Activated CD4-positive, alpha-beta T cell treated with anti-CD3 and anti-CD28 coated beads, Interleukin-10, Interleukin-2, amounts not matched to agents 100 ng/mL and 50 ng/mL, durations not matched to agents 16 hours and 8 hours (primary cell): ENCODE measurements around the gene MYBPC1.

Source experiments
- DNase-seq: peaks from one replicate; pipeline ENCODE4 v3.0.0-alpha.2; 2020

MYBPC1 gene

GRCh38 chr12:101604132-101604531, 9.4 kb downstream of the MYBPC1 start:
- DNase-seq, result no peak

GRCh38 chr12:101607894-101608293, 13.1 kb downstream of the MYBPC1 start:
- no peak for DNase-seq

GRCh38 chr12:101608301-101609133, 13.7 kb downstream of the MYBPC1 start:
- no peak for DNase-seq

- no peak for DNase-seq
Measured at GRCh38 chr12:101609198-101609597, 14.4 kb downstream of the MYBPC1 start.

- no peak for DNase-seq
Measured at GRCh38 chr12:101612160-101612916, 17.6 kb downstream of the MYBPC1 start.

- peak; percentile 38 for DNase-seq
Measured at GRCh38 chr12:101616027-101616494, 21.3 kb downstream of the MYBPC1 start.

- DNase-seq, result no peak
Measured at GRCh38 chr12:101619026-101619786, 24.4 kb downstream of the MYBPC1 start.

- DNase-seq, result no peak
Measured at GRCh38 chr12:101619858-101620761, 25.3 kb downstream of the MYBPC1 start.

- DNase-seq, result no peak
Measured at GRCh38 chr12:101620762-101621133, 26.0 kb downstream of the MYBPC1 start.

- DNase-seq, result no peak
Measured at GRCh38 chr12:101628676-101629075, 33.9 kb downstream of the MYBPC1 start.

- peak; percentile 71 for DNase-seq
Measured at GRCh38 chr12:101634724-101635123, 40.0 kb downstream of the MYBPC1 start.

GRCh38 chr12:101637936-101638335, 43.2 kb downstream of the MYBPC1 start:
- no peak for DNase-seq

- DNase-seq, result no peak
Measured at GRCh38 chr12:101642115-101643067, 47.6 kb downstream of the MYBPC1 start.

- DNase-seq, result no peak
Measured at GRCh38 chr12:101647711-101648110, 52.9 kb downstream of the MYBPC1 start.

- DNase-seq, result no peak
Measured at GRCh38 chr12:101648195-101648594, 53.4 kb downstream of the MYBPC1 start.

- no peak for DNase-seq
Measured at GRCh38 chr12:101650346-101651117, 55.8 kb downstream of the MYBPC1 start.

- no peak for DNase-seq
Measured at GRCh38 chr12:101653030-101653429, 58.3 kb downstream of the MYBPC1 start.

GRCh38 chr12:101653503-101653902, 58.7 kb downstream of the MYBPC1 start:
- DNase-seq, result no peak

GRCh38 chr12:101654442-101654841, 59.7 kb downstream of the MYBPC1 start:
- DNase-seq, result no peak

GRCh38 chr12:101655393-101655792, 60.6 kb downstream of the MYBPC1 start:
- no peak for DNase-seq
